Smooth muscle cell (in vitro differentiated cells): Measurements from ENCODE around the gene CYGB. TPM values are rescaled to one million over a fixed set of nuclear protein-coding genes. Genes with fewer than 3 reads are reported as not detected.
A peak's percentile ranks its signal among the peaks of the same experiment; 100 is the strongest.
"Not testable (repeated sequence)": the region's sequence is repeated elsewhere in the genome, so short reads cannot be mapped to it uniquely, and the experiment has no call there.

Experiments used
- DNase-seq: peaks from one replicate; lab custom pipeline; 2025; ENCODE audit not compliant: unreplicated experiment; lab: John Stamatoyannopoulos, UW
- H2AFZ ChIP-seq: fragments of 200-600 bp; sonication (generic); 2 replicates; pipeline ENCODE4 v1.6.0; 2016; ENCODE audit warnings: antibody characterized with exemption, low read depth, mild to moderate bottlenecking
- H3F3A ChIP-seq: fragments of 200-600 bp; sonication (generic); 2 replicates; pipeline ENCODE4 v1.6.0; 2017; ENCODE audit warnings: antibody characterized with exemption, low read depth
- H3K27ac ChIP-seq: fragments of 200-600 bp; sonication (generic); 2 replicates; pipeline ENCODE4 v1.5.1; 2016; ENCODE audit warnings: low read depth, mild to moderate bottlenecking
- H3K27me3 ChIP-seq: fragments of 200-600 bp; sonication (generic); 2 replicates; pipeline ENCODE4 v1.6.1; 2016; ENCODE audit warnings: low read depth, mild to moderate bottlenecking
- H3K36me3 ChIP-seq: fragments of 200-600 bp; sonication (generic); 2 replicates; pipeline ENCODE4 v1.5.1; 2016; ENCODE audit warnings: low read depth
- H3K4me1 ChIP-seq: fragments of 200-600 bp; sonication (generic); 2 replicates; pipeline ENCODE4 v1.5.1; 2016; ENCODE audit warnings: low read depth
- H3K4me2 ChIP-seq: fragments of 200-600 bp; sonication (generic); 2 replicates; pipeline ENCODE4 v1.6.0; 2016; ENCODE audit warnings: mild to moderate bottlenecking
- H3K4me3 ChIP-seq: fragments of 200-600 bp; sonication (generic); 2 replicates; pipeline ENCODE4 v1.5.1; 2016; ENCODE audit warnings: mild to moderate bottlenecking
- H3K79me2 ChIP-seq: fragments of 200-600 bp; sonication (generic); 2 replicates; pipeline ENCODE4 v1.6.0; 2016; ENCODE audit warnings: low read depth, mild to moderate bottlenecking
- H3K9ac ChIP-seq: fragments of 200-600 bp; sonication (generic); 2 replicates; pipeline ENCODE4 v1.6.0; 2016; ENCODE audit warnings: low read depth
- H3K9me3 ChIP-seq: fragments of 200-600 bp; sonication (generic); replicated peaks from 2 replicates; pipeline ENCODE4 v1.5.1; 2016; ENCODE audit warnings: low read depth
- H4K20me1 ChIP-seq: fragments of 200-600 bp; sonication (generic); 2 replicates; pipeline ENCODE4 v1.6.0; 2016; ENCODE audit warnings: low read depth
- CTCF ChIP-seq: fragments of 200-600 bp; sonication (generic); IDR thresholded peaks from 2 replicates; pipeline ENCODE4 v1.5.1; 2017; ENCODE audit warnings: borderline replicate concordance, mild to moderate bottlenecking, antibody characterized with exemption; ENCODE audit not compliant: insufficient read depth, poor library complexity, severe bottlenecking
- WGBS: methylation state at CpG from one replicate; pipeline ENCODE4 v1.1.7; 2016; ENCODE audit warnings: low lambda C conversion rate; 5-methylcytosine and 5-hydroxymethylcytosine counted together
- polyA plus RNA-seq: library from polyadenylated mRNA; unstranded; fragments of >200 nt; fragmentation: Nextera tagmentation; extraction: Ambion mirVana; gene quantifications from 2 replicates; pipeline ENCODE4 v1.2.1, GENCODE V29; 2016
- total RNA-seq: library from RNA; depleted of rRNA; stranded (reverse); fragments of >200 nt; gene quantifications from 2 replicates; pipeline ENCODE4 v1.2.3, GENCODE V29; 2014

Gene CYGB
- total and polyA plus RNA-seq, 2 experiments from 2014 or later: 13.9 to 22.2 TPM

DNA sequence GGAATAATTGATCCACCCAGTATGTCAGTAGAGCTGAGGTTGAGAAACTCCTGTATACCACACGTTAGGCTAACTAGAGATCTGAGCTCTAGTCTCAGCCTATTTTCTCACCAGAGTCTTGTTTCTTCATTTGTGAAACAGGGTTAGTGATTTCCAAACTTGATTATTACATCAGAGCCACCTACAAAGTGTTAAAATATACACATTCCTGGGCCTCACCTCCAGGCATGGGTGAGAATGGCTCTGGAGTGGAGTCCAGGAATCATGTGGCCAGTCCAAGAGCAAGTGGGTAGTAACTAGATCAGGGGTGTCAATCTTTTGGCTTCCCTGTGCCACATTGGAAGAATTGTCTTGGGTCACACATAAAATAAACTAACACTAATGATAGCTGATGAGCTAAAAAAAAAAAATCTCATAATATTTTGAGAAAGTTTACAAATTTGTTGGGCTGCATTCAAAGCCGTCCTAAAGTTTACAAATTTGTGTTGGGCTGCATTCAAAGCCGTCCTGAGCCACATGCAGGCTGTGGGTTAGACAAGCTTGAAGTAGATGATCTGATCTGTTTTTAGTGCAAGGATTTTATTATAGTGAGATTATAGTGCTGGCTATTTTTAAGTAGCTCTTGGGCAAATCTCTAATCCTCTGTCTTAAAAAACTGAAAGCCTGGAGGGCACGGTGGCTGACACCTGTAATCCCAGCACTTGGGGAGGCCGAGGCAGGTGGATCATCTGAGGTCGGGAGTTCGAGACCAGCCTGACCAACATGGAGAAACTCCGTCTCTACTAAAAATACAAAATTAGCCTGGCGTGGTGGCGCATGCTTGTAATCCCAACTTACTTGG lies 22.7 kb upstream of the CYGB start:
- Histone ChIP-seq H3K27ac (no peak overlapping the region), H3K27me3 (no peaks in the 10 kb centered on the region), H3K4me3 (no peak overlapping the region), H3K9ac (no peak overlapping the region), H3F3A (peaks cover 17% of the 10 kb centered on the region), H3K36me3 (no peaks in the 10 kb centered on the region), H3K4me1 (peaks cover 8% of the 10 kb centered on the region), H3K9me3 (no peaks in the 10 kb centered on the region), H3K79me2 (peaks cover 37% of the 10 kb centered on the region), H4K20me1 (peaks cover 68% of the 10 kb centered on the region), H3K4me2 (peak overlapping the region; percentile 95), H2AFZ (no peak overlapping the region)
- WGBS: 86% methylated on average over 10 of the region's 10 CpGs
- TF ChIP-seq CTCF: no peak
- DNase-seq: no peak

DNA sequence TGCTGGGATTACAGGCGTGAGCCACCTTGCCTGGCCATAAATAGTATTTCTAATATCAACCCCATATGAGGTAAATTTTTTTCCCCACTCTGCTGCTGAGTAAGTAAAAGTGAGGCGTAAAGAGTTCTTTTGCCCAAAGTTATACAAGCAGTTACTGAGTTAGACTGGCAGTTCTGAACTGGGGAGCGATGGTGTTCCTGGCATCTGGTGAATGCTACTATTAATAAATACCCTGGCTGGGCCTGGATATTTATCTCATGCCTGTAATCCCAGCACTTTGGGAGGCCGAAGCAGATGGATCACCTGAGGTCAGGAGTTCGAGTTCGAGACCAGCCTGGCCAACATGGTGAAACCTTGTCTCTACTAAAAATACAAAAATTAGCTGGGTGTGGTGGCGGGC lies 22.0 kb upstream of the CYGB start:
- H3F3A ChIP-seq: peaks cover 17% of the 10 kb centered on the region
- H3K9ac ChIP-seq, H3K4me1 ChIP-seq, H3K27me3 ChIP-seq, H3K9me3 ChIP-seq, DNase-seq, H3K27ac ChIP-seq, H2AFZ ChIP-seq, H3K36me3 ChIP-seq: not testable (repeated sequence)
- H3K79me2 ChIP-seq: peaks cover 37% of the 10 kb centered on the region
- H3K4me3 ChIP-seq: peak overlapping the region; percentile 68
- peaks cover 63% of the 10 kb centered on the region for H4K20me1 ChIP-seq
- H3K4me2 ChIP-seq: peak overlapping the region; percentile 95
- WGBS: 95% methylated on average over 7 of the region's 7 CpGs

GRCh38 chr17:76558198-76559095 lies 20.9 kb upstream of the CYGB start:
- Histone ChIP-seq H3K79me2 (peaks cover 37% of the 10 kb centered on the region), H3K36me3 (no peaks in the 10 kb centered on the region), H3K4me2 (peak overlapping the region; percentile 95), H3K27ac (peak overlapping the region; percentile 80), H3F3A (peaks cover 17% of the 10 kb centered on the region), H3K9me3 (no peaks in the 10 kb centered on the region), H3K4me1 (peaks cover 8% of the 10 kb centered on the region), H2AFZ (peak overlapping the region; percentile 81), H3K4me3 (peak overlapping the region; percentile 68), H3K9ac (peak overlapping the region; percentile 90), H3K27me3 (no peaks in the 10 kb centered on the region), H4K20me1 (peaks cover 53% of the 10 kb centered on the region)
- peak; percentile 50 for TF ChIP-seq CTCF
- 4% methylated on average over 14 of the region's 14 CpGs for WGBS
- no peak for DNase-seq
